GM18526 (cell line): ENCODE data around the gene MAP3K10.

Source experiments
- POLR2A ChIP-seq: IDR thresholded peaks from 3 replicates; pipeline ENCODE4 v1.6.1; 2011; ENCODE audit not compliant: insufficient read length; ENCODE audit errors: extremely low read depth

MAP3K10 gene

GRCh38 chr19:40247735-40248262 lies 56.6 kb downstream of the MAP3K10 start:
- TF ChIP-seq POLR2A, result no peak

- TF ChIP-seq POLR2A, result no peak
Measured at GRCh38 chr19:40249201-40249600, 58.0 kb downstream of the MAP3K10 start.

GRCh38 chr19:40249781-40250180 lies 58.6 kb downstream of the MAP3K10 start:
- no peak for TF ChIP-seq POLR2A

GRCh38 chr19:40251244-40251643 lies 60.0 kb downstream of the MAP3K10 start:
- no peak for TF ChIP-seq POLR2A

GRCh38 chr19:40251991-40252390 lies 60.8 kb downstream of the MAP3K10 start:
- no peak for TF ChIP-seq POLR2A

- no peak for TF ChIP-seq POLR2A
Measured at GRCh38 chr19:40252395-40252794, 61.2 kb downstream of the MAP3K10 start.

GRCh38 chr19:40253611-40254092 lies 62.4 kb downstream of the MAP3K10 start:
- TF ChIP-seq POLR2A, result no peak

- no peak for TF ChIP-seq POLR2A
Measured at GRCh38 chr19:40254714-40255418, 63.6 kb downstream of the MAP3K10 start.

- TF ChIP-seq POLR2A, result no peak
Measured at GRCh38 chr19:40255619-40256166, 64.5 kb downstream of the MAP3K10 start.

- TF ChIP-seq POLR2A, result no peak
Measured at GRCh38 chr19:40256512-40256911, 65.3 kb downstream of the MAP3K10 start.

GRCh38 chr19:40257096-40257517 lies 65.9 kb downstream of the MAP3K10 start:
- no peak for TF ChIP-seq POLR2A

- TF ChIP-seq POLR2A, result no peak
Measured at GRCh38 chr19:40261631-40262030, 70.4 kb downstream of the MAP3K10 start.

GRCh38 chr19:40262422-40262821 lies 71.2 kb downstream of the MAP3K10 start:
- no peak for TF ChIP-seq POLR2A

GRCh38 chr19:40263440-40264313 lies 72.5 kb downstream of the MAP3K10 start:
- TF ChIP-seq POLR2A, result no peak

- TF ChIP-seq POLR2A, result no peak
Measured at GRCh38 chr19:40264314-40265054, 73.3 kb downstream of the MAP3K10 start.
